ENCODE data around the gene COIL. TPM values are rescaled to one million over a fixed set of nuclear protein-coding genes. Genes with fewer than 3 reads are reported as not detected.

The COIL gene
- total and polyA plus RNA-seq, 11 donors = 5.7 to 11.3 (median 7.8) TPM

DNA sequence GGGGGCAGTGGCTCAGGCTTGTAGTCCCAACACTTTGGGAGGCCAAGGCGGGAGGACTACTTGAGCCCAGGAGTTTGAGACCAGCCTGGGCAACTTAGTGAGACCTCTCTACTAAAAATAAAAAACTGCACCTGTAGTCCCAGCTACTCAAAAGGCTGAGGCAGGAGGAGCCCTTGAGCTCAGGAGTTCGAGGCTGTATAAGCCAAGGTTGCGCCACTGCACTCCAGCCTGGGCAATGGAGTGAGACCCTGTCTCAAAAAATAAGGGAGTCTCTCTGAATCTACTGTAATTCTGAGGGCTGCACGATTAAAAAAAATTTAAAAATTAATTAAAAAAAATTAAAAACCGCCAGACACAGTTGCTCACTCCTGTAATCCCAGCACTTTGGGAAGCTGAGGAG, 3.9 kb downstream of the COIL start:
- peaks cover 0 to 3% (median 0%) of the 10 kb centered on the region in 9 donors for H3K36me3 ChIP-seq
- DNase-seq (no peak), ATAC-seq (no peak)
- no peaks in the 10 kb centered on the region for H3K27me3 ChIP-seq
- no peak overlapping the region for H3K4me3 ChIP-seq
- intact Hi-C loops (cut with DNase I) = no loop called here
- no peak overlapping the region for H3K27ac ChIP-seq
- TF ChIP-seq POLR2A (IDR thresholded peaks at IDR 0.05) (no peak), CTCF (IDR thresholded peaks at IDR 0.05) (no peak)
- WGBS, 4 donors = 92 to 99% (median 96%) methylated on average over 5 of the region's 5 CpGs
- no peaks in the 10 kb centered on the region for H3K9me3 ChIP-seq
- peaks cover 0 to 25% (median 12%) of the 10 kb centered on the region in 12 donors for H3K4me1 ChIP-seq

- no peak overlapping the region for H3K4me3 ChIP-seq
- intact Hi-C loops (cut with DNase I) = no loop called here
- H3K9me3 ChIP-seq = no peaks in the 10 kb centered on the region
- H3K27ac ChIP-seq = no peak overlapping the region
- 36 to 71% (median 53%) methylated on average over 3 of the region's 3 CpGs for WGBS, 4 donors
- H3K27me3 ChIP-seq = no peaks in the 10 kb centered on the region
- H3K4me1 ChIP-seq = peaks cover 0 to 3% (median 0%) of the 10 kb centered on the region in 12 donors
- DNase-seq (no peak), ATAC-seq (no peak)
- no peak for TF ChIP-seq POLR2A (IDR thresholded peaks at IDR 0.05)
- TF ChIP-seq CTCF (IDR thresholded peaks at IDR 0.05) = no peak
- H3K36me3 ChIP-seq = peaks cover 0 to 68% (median 57%) of the 10 kb centered on the region in 9 donors
Measured at GRCh38 chr17:56949595-56949994, 11.3 kb downstream of the COIL start.

GRCh38 chr17:56948491-56948890, 12.4 kb downstream of the COIL start:
- peaks cover 0 to 3% (median 0%) of the 10 kb centered on the region in 12 donors for H3K4me1 ChIP-seq
- H3K27me3 ChIP-seq = no peaks in the 10 kb centered on the region
- no peak overlapping the region for H3K27ac ChIP-seq
- no peaks in the 10 kb centered on the region for H3K9me3 ChIP-seq
- 91 to 100% (median 99%) methylated on average over 1 of the region's 1 CpG for WGBS, 4 donors
- H3K4me3 ChIP-seq = no peak overlapping the region
- peaks cover 0 to 77% (median 68%) of the 10 kb centered on the region in 9 donors for H3K36me3 ChIP-seq
- intact Hi-C loops (cut with DNase I) = no loop called here
- no peak for TF ChIP-seq CTCF (IDR thresholded peaks at IDR 0.05)
- ATAC-seq (no peak), DNase-seq (no peak)

- H3K9me3 ChIP-seq = no peaks in the 10 kb centered on the region
- H3K4me1 ChIP-seq = peaks cover 0 to 3% (median 0%) of the 10 kb centered on the region in 12 donors
- ATAC-seq (no peak), DNase-seq (no peak)
- peaks cover 0 to 83% (median 75%) of the 10 kb centered on the region in 9 donors for H3K36me3 ChIP-seq
- no peak overlapping the region for H3K4me3 ChIP-seq
- intact Hi-C loops (cut with DNase I) = no loop called here
- H3K27me3 ChIP-seq = no peaks in the 10 kb centered on the region
- 51 to 69% (median 59%) methylated on average over 1 of the region's 1 CpG for WGBS, 4 donors
- TF ChIP-seq CTCF (IDR thresholded peaks at IDR 0.05) (no peak), POLR2A (IDR thresholded peaks at IDR 0.05) (no peak)
- no peak overlapping the region for H3K27ac ChIP-seq
Measured at GRCh38 chr17:56947741-56948140, 13.1 kb downstream of the COIL start.

Measured in heart left ventricle (tissue), 16 donors.